SHP77 treated with DMSO at 0.1 percent for 48 hours (cell line): ENCODE results near the gene GMEB2.
A peak's percentile ranks its signal among the peaks of the same experiment; 100 is the strongest.
"Not testable (repeated sequence)": the region's sequence is repeated elsewhere in the genome, so short reads cannot be mapped to it uniquely, and the experiment has no call there.

Experiments used
- DNase-seq: peaks from one replicate; lab custom pipeline; 2025; lab: John Stamatoyannopoulos, UW

The GMEB2 gene

GRCh38 chr20:63572071-63572787 lies 54.7 kb downstream of the GMEB2 start:
- no peak for DNase-seq

DNA sequence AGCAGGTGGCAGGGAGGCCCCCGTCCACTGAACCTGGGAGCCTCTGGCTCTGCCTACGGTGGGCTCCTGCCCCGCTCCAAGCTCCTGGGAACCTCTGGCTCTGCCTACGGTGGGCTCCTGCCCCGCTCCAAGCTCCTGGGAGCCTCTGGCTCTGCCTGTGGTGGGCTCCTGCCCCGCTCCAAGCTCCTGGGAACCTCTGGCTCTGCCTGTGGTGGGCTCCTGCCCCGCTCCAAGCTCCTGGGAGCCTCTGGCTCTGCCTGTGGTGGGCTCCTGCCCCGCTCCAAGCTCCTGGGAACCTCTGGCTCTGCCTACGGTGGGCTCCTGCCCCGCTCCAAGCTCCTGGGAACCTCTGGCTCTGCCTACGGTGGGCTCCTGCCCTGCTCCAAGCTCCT lies 55.8 kb downstream of the GMEB2 start:
- not testable (repeated sequence) for DNase-seq

- no peak for DNase-seq
Measured at GRCh38 chr20:63570281-63571086, 56.4 kb downstream of the GMEB2 start.

DNA sequence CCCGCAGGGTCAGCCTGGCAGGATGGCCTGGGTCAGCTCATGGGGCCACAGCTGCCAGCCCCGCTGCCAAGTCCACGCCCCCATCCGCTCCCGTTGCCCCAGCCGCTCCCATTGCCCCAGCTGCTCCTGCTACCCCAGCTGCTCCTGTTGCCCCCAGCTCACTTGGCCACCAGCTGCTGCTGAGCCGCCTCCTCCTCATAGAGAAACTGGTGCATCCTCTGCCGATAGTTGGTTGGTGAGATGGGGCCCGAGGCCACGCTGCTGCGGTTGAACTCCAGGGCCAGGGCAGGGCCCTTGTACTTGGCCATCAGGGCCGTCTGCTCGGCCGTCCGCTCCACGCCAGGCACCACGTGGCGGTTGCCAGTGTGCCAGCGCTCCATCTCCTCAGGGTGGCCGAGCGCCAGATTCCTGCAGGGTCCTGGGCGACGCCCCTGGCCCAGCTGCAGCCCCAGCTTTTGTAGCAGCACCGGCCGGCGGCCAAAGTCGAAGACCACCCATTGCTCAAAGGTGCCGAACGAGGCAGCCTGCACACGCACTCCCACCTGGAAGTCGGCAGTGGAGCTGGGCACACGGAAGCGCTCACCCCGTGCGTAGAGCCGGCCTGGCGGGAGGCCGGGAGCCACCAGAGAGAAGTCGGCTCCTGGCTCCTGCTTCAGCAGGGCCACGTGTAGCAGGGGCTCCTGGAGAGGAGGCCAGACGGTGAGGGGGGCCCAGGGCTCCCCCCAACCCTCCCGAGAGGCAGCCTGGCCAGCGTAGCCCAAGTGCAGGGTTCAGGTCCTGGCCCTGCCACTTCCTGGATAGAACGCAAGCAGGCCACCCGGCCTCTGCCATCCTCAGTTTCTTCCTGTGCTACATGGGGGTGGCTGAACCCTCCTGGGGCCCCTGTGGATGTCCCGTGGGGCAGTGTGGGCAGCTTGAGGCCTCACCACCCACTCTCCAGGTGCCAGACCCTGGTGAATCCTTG lies 57.6 kb downstream of the GMEB2 start:
- peak; percentile 76 for DNase-seq

DNA sequence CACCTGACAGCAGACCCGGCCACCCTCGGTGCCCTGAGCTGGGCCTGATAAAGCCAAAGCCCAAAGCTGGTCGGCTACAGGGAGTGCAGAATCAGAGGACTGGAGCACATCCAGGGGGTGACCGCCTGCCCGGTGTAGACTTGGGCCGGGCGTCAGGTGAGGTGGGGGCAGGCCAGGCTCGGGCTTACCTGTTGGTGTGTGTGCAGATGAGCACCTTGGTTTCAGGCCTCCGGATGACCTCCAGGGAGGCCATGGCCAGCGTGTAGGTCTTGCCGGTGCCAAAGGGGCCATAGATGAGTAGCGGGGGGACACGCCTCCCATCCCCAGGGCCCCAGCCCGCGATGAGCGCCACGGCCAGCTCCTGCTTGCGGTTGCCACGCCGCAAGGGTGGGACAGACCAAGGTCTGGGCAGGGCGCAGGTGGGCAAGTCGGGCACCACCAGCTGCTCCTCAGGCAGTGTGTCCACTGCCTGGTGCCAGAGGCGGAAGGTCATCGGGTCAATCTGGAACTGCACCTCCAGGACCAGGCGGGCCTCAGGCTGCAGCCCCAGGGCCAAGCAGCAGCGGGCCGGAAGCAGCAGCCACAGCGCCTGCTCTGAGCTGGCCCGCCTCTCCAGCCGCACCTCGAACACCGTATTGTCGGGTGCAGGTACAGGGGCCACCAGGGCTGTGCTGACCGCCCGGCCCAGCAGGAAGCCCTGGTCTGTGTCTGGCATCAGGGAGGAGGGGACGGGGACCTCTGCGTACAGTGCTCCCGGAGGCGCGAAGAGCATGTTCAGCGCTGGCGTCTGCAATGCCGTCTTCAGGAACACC lies 58.5 kb downstream of the GMEB2 start:
- DNase-seq: no peak

- no peak for DNase-seq
Measured at GRCh38 chr20:63567386-63568169, 59.3 kb downstream of the GMEB2 start.

GRCh38 chr20:63567136-63567385 lies 59.8 kb downstream of the GMEB2 start:
- DNase-seq: no peak

DNA sequence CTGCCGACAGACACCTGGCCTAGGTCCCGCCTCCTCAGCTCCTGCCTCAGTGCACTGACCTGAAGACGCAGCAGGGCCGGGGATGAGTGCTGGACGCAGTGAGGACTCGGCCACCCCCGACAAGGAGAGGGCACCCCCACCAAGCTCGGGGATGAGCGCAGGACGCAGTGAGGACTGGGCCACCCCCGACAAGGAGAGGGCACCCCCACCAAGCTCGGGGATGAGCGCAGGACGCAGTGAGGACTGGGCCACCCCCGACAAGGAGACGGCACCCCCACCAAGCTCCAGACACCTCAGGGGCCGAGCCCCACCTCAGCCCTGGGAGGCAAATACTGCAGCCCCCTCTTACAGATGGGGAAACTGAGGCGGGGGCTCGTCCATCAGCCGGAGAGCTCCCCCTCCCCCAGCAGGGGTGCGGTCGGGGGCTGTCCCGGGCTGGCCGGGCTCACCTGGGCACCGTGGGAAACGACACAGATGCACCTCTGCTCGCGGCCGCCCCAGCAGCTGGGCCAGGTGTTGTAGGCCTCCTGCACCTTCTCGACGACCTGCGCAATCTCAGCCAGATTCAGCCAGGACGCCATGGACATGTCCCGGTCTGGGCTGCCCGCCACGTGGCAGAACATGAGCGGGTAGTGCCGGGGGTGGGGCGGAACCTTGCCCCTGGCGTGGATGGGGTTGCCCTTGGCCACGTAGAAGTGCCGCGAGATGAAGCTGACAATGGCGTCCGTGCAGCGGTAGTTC lies 60.3 kb downstream of the GMEB2 start:
- DNase-seq: no peak

DNA sequence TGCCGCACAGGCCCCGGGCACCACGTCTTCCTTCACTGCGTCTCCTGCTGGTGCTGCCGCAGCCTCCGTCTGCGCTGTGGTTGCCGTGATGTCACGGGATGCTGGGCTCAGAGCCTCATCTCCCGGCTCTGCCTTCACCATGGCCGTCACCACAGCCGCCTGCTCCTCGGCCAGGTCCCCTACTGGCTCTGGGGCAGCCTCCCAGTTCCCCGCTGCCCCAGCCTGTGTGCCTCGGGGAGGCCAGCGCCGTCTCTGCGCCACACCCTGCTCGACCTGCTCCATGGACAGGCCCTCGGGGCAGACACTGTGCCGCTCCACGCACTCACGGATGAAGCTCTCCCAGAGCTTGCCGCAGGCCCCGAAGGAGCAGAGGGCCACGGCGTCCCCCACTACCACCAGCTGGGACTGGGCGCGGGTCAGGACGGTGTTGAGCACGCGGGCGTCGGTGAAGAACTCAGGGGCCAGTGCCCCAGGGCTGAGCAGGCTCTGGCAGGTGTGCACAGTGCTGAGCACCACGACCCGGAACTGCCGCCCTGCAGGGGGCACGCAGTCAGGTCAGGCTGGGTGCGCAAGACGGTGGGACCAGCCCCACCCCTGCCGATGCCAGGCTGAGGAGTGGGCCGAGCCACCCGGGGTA lies 61.1 kb downstream of the GMEB2 start:
- no peak for DNase-seq

GRCh38 chr20:63565021-63565698 lies 61.7 kb downstream of the GMEB2 start:
- DNase-seq: no peak

DNA sequence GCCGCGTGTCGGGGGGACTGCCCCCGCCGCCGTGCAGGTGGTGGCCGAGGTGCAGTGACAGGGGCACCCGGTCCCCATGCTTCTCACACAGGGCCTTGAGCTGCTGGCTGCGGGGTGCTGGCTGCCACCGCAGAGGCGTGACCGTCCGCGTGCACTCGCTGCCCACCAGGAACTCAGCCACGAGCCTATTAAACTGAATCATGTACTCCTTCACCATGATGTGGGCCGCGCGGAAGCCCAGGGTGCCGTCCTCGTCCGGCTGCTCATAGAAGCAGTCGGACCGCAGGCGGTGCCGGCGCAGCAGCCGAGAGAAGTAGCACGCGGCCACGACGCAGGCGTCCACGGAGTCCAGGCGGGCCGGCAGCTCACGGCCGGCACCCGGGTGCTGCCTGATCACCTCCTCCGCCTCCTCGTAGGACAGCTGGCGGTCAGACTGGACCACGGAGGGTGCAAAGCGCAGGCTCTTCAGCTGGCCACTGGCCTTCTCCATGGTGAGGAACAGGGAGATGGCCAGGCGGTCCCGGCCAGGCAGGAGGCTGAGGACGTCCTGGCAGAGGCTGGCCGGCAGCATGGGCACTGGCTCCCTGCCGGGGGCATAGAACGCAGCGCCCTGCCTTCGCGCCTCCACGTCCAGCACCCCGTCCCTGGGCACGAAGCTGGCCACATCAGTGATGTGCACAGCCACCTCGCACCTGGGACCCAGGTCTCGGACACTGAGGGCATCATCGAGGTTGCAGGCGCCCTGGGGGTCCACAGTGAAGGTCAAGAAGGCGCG lies 62.7 kb downstream of the GMEB2 start:
- no peak for DNase-seq

DNA sequence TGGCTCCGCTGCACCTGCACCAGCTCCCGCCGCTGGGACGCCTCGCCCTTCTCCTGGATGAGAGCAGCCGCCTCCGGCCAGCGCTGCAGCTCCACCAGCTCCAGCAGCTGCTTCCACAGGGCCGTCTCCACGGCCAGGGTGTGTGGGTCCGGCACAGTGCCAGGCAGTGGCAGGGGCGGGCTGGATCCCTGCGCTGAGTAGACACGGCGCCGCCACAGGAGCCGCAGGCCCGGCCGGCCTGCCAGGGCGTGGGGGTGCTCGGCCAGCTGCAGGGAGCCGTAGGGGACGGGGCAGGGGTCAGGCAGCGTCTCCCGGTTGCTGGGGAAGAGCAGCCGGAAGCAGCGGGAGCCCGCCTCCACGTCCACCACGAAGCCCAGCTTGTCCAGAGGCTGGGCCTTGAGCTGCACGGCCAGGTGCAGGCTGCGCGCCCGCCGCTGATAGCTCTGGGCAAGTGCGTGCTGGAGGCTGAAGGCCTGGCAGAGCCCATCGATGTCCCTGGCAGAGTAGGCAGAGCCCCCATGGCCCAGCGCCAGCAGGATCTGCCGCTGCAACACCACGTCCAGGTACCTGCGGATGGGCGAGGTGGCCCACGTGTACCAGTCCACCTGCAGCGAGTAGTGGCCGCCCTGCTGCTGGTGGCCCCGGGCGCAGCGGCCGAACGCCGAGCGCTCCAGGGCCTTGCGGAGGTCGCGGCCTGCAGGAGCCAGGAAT lies 63.5 kb downstream of the GMEB2 start:
- no peak for DNase-seq

DNA sequence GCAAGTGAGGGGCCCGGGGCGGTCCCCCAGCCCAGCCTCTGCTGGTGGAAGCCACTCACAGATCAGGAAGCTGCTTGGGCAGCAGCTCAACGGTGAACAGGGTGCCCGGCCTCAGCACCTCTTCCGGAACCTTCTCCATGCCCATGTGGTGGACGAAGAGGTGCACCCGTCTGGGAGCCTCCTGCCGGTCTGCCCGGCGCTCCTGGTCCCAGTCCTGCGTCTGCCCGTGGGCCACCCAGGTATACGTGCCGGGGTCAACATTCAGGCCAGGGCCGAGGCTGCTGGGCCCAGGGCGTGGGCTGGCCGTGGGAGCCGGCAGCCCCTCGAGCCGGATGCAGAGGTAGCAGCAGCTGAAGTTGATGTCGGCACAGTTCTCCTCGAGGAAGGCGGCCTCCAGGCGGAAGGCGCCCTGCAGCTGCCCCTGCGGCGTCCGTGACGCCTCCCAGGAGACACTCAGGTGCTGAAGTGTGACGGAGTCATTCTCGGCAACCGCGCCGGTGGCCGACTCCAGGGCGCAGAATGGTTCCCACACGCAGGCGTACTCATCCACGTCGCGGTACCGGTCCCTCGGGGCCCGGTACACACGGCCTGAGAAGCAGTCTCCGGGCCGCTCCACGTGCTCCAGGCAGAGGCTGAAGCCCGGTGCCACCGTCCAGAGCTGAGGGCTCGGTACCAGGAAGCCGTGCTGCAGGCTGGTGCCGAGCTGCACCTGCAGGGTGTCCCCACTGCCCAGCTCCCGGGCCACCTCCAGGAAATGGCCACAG lies 64.3 kb downstream of the GMEB2 start:
- no peak for DNase-seq

DNA sequence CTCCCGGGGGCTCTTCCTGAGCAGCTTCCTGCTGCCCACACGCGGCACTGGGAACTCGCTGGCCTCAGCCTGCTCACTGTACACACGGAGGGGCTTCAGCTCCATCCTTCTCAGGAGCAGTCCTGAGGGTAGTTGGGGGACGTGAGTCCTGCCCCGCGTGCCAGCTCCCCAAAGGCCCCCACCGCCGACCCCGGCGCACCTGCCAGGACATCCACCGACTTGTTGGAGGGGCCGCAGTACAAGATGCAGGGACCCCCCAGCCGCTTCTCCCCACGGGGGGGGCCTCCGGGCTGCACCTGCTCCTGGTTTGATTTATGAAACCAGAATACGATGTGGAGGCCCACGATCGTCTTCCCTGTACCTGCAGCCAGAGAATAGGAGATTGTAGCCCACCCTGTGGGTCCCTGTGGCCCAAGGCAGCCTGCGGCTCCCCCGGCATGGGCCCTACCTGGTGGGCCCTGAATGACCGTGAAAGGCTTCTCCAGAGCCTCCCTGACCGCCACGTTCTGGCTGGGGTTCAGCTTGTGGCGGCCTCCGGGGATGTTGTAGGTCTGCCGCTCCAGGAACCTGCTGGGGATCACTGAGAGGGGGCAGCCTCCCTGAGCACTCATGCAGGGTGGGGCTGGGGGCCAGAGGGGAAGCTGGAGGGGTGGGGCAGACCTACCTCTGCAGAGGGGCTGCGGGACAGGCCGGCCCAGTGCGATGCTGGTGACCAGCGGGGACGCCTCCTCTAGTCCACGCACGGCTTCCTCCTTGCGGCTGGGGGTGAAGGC lies 65.1 kb downstream of the GMEB2 start:
- no peak for DNase-seq

DNA sequence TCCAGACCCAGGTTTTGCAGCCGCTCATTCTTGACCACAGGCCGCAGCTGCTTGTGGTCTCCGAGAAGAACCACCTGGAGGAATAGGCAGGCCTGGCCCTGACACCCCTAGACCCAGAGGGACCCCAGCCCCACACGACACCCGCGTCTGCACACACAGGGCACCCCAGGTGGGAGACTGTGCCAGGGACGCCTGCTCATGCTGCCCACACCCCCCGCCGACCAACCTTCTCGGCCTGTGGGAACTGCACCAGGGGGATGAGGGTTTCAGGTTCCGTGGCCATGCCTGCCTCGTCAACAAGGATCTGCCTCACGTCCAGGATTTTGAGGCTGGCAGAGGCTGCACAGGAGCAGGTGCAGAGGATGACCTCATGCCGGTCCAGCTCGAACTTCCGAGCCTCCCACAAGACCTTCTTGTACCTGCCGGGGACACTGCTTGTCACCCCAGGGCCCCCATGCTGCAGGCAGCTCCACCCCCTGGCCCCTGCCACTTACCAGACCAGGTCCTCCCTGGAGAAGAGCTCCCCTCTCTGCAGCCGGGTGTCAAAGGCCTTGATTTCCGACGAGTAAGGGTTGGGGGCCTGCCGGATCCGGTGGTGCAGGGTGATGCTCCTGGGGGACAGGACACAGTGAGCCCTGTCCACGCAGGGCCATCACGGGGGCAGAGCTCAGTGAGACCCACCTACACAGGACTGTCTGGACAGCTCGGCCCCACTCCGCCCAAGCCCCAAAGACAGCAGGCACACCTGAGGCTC lies 65.9 kb downstream of the GMEB2 start:
- DNase-seq: no peak
